H9 (cell line): ENCODE measurements around the gene TUNAR. TPM values are rescaled to one million over a fixed set of nuclear protein-coding genes. Genes with fewer than 3 reads are reported as not detected.
A peak's percentile ranks its signal among the peaks of the same experiment; 100 is the strongest.

Source experiments
- DNase-seq: peaks from one replicate; pipeline ENCODE4 v3.0.0-alpha.2; 2017
- H2AFZ ChIP-seq: one replicate; pipeline ENCODE4 v1.6.1; 2013; ENCODE audit warnings: mild to moderate bottlenecking, low read length, control low read depth, moderate library complexity
- H2AK5ac ChIP-seq: 2 replicates; pipeline ENCODE4 v1.6.1; 2013; ENCODE audit warnings: low read length, control low read depth, mixed read lengths; ENCODE audit not compliant: insufficient read length
- H2BK120ac ChIP-seq: one replicate; pipeline ENCODE4 v1.6.1; 2013; ENCODE audit warnings: low read depth, mild to moderate bottlenecking, low read length, control low read depth, inconsistent platforms; ENCODE audit not compliant: poor library complexity, severe bottlenecking
- H2BK12ac ChIP-seq: 2 replicates; pipeline ENCODE4 v1.6.1; 2013; ENCODE audit warnings: low read length, control low read depth, mixed read lengths, low read depth; ENCODE audit not compliant: insufficient read length
- H2BK15ac ChIP-seq: 2 replicates; pipeline ENCODE4 v1.6.1; 2013; ENCODE audit warnings: low read depth, low read length, control low read depth
- H2BK20ac ChIP-seq: one replicate; pipeline ENCODE4 v1.6.1; 2013; ENCODE audit warnings: low read depth, mild to moderate bottlenecking, low read length, control low read depth, inconsistent platforms; ENCODE audit not compliant: poor library complexity, severe bottlenecking
- H2BK5ac ChIP-seq: 2 replicates; pipeline ENCODE4 v1.6.1; 2013; ENCODE audit warnings: low read length, control low read depth, mixed read lengths; ENCODE audit not compliant: insufficient read length
- H3K14ac ChIP-seq: 2 replicates; pipeline ENCODE4 v1.6.1; 2013; ENCODE audit warnings: low read length, control low read depth; ENCODE audit not compliant: insufficient read depth
- H3K18ac ChIP-seq: 2 replicates; pipeline ENCODE4 v1.6.1; 2013; ENCODE audit warnings: low read depth, mild to moderate bottlenecking, mixed read lengths, low read length, control low read depth; ENCODE audit not compliant: insufficient read length
- H3K23ac ChIP-seq: 2 replicates; pipeline ENCODE4 v1.6.1; 2013; ENCODE audit warnings: low read length, control low read depth, mixed read lengths, low read depth; ENCODE audit not compliant: insufficient read length
- H3K23me2 ChIP-seq: 2 replicates; pipeline ENCODE4 v1.6.1; 2013; ENCODE audit warnings: low read depth, mild to moderate bottlenecking, mixed read lengths, low read length, control low read depth; ENCODE audit not compliant: insufficient read length, poor library complexity, severe bottlenecking
- H3K27ac ChIP-seq: 2 replicates; pipeline ENCODE4 v1.5.1; 2013; ENCODE audit warnings: low read length, control low read depth, mixed read lengths, low read depth; ENCODE audit not compliant: insufficient read length
- H3K27me3 ChIP-seq: 2 replicates; pipeline ENCODE4 v1.6.1; 2013; ENCODE audit warnings: low read length, control low read depth, inconsistent platforms; ENCODE audit not compliant: insufficient read depth
- H3K4ac ChIP-seq: 2 replicates; pipeline ENCODE4 v1.6.1; 2013; ENCODE audit warnings: low read depth, mild to moderate bottlenecking, control low read depth, inconsistent platforms, low read length, moderate library complexity
- H3K4me1 ChIP-seq: 2 replicates; pipeline ENCODE4 v1.6.1; 2013; ENCODE audit warnings: low read length, control low read depth, inconsistent platforms; ENCODE audit not compliant: insufficient read depth
- H3K4me2 ChIP-seq: 2 replicates; pipeline ENCODE4 v1.6.1; 2013; ENCODE audit warnings: low read length, control low read depth, mixed read lengths; ENCODE audit not compliant: insufficient read length, insufficient read depth
- H3K56ac ChIP-seq: 2 replicates; pipeline ENCODE4 v1.6.1; 2013; ENCODE audit warnings: low read depth, mild to moderate bottlenecking, mixed read lengths, low read length, control low read depth; ENCODE audit not compliant: insufficient read length
- H3K79me1 ChIP-seq: 2 replicates; pipeline ENCODE4 v1.6.1; 2013; ENCODE audit warnings: low read depth, mild to moderate bottlenecking, moderate library complexity, low read length, control low read depth, inconsistent platforms; ENCODE audit not compliant: insufficient read depth, poor library complexity, severe bottlenecking
- H3K79me2 ChIP-seq: 2 replicates; pipeline ENCODE4 v1.6.1; 2013; ENCODE audit warnings: low read length, control low read depth, inconsistent platforms; ENCODE audit not compliant: insufficient read depth
- H3K9ac ChIP-seq: 2 replicates; pipeline ENCODE4 v1.6.1; 2013; ENCODE audit warnings: low read length, control low read depth, mixed read lengths; ENCODE audit not compliant: insufficient read length; ENCODE audit errors: extremely low read depth
- H3K9me3 ChIP-seq: one replicate; pipeline ENCODE4 v1.6.1; 2013; ENCODE audit warnings: low read depth, low read length, inconsistent platforms; ENCODE audit not compliant: control insufficient read depth
- H3T11ph ChIP-seq: one replicate; pipeline ENCODE4 v1.6.1; 2013; ENCODE audit warnings: mild to moderate bottlenecking, low read length, control low read depth, inconsistent platforms
- H4K20me1 ChIP-seq: one replicate; pipeline ENCODE4 v1.6.1; 2013; ENCODE audit not compliant: control insufficient read depth, insufficient read length, insufficient read depth
- H4K5ac ChIP-seq: 2 replicates; pipeline ENCODE4 v1.6.1; 2013; ENCODE audit warnings: low read depth, mild to moderate bottlenecking, mixed read lengths, low read length, control low read depth; ENCODE audit not compliant: insufficient read length
- H4K8ac ChIP-seq: replicated peaks from 2 replicates; pipeline ENCODE4 v1.6.1; 2013; ENCODE audit warnings: low read length, control low read depth, mixed read lengths, low read depth; ENCODE audit not compliant: insufficient read length
- H4K91ac ChIP-seq: 2 replicates; pipeline ENCODE4 v1.6.1; 2013; ENCODE audit warnings: low read depth, mild to moderate bottlenecking, moderate library complexity, mixed read lengths, low read length, control low read depth; ENCODE audit not compliant: insufficient read length
- H3K27ac Mint-ChIP-seq, 3 experiments: 2 replicates in 2 of 3; 3 replicates in 1 of 3; pipeline ENCODE4 v1.8.0; 2020 to 2021; ENCODE audit warnings: mixed read lengths in 3 of 3, mild to moderate bottlenecking in 1 of 3, moderate library complexity in 1 of 3
- H3K27me3 Mint-ChIP-seq: 2 replicates; pipeline ENCODE4 v1.8.0; 2021; ENCODE audit warnings: low read depth, mild to moderate bottlenecking, moderate library complexity, mixed read lengths
- H3K36me3 Mint-ChIP-seq, 3 experiments: 2 replicates in 2 of 3; 3 replicates in 1 of 3; pipeline ENCODE4 v1.8.0; 2020 to 2021; ENCODE audit warnings: low read depth in 3 of 3, mixed read lengths in 3 of 3; ENCODE audit not compliant: insufficient read depth in 1 of 3
- H3K4me1 Mint-ChIP-seq, 2 experiments: 2 replicates each; pipeline ENCODE4 v1.8.0; 2020; ENCODE audit warnings: mixed read lengths in 2 of 2
- H3K4me3 Mint-ChIP-seq, 2 experiments: 2 replicates in 1 of 2; 3 replicates in 1 of 2; pipeline ENCODE4 v1.8.0; 2020 to 2021; ENCODE audit warnings: mild to moderate bottlenecking in 2 of 2, mixed read lengths in 2 of 2, moderate library complexity in 1 of 2
- H3K9me3 Mint-ChIP-seq, 2 experiments: 2 replicates in 1 of 2; 3 replicates in 1 of 2; pipeline ENCODE4 v1.8.0; 2020; ENCODE audit warnings: mild to moderate bottlenecking in 2 of 2, mixed read lengths in 2 of 2, moderate library complexity in 1 of 2
- CTCF ChIP-seq: fragments of 200-600 bp; sonication (generic); conservative IDR thresholded peaks from 3 replicates; pipeline ENCODE4 v1.8.0; 2021; ENCODE audit warnings: antibody characterized with exemption, mild to moderate bottlenecking
- WGBS: extraction: QIAGEN DNeasy Blood & Tissue Kit; methylation state at CpG from one replicate; pipeline ENCODE4 v1.1.7; 2013; ENCODE audit warnings: missing lambda C conversion rate, low lambda C conversion rate, mixed read lengths; ENCODE audit not compliant: insufficient read length; ENCODE audit errors: extremely low coverage; 5-methylcytosine and 5-hydroxymethylcytosine counted together
- total RNA-seq: library from RNA; stranded (reverse); gene quantifications from 2 replicates; pipeline ENCODE4 v1.2.1, GENCODE V29; 2021

TUNAR gene
- total RNA-seq, 1 experiment from 2014 or later: 26.2 TPM

- H3K4me1 ChIP-seq: peaks cover 5% of the 10 kb centered on the region; the same call in 1 of the 2 replicates
- no peak overlapping the region for H2BK15ac ChIP-seq
- H3K56ac ChIP-seq: no peak overlapping the region
- no peaks in the 10 kb centered on the region for H3K79me1 ChIP-seq
- H3K27ac ChIP-seq: no peak overlapping the region
- no peak for TF ChIP-seq CTCF
- no peaks in the 10 kb centered on the region for H3K27me3 ChIP-seq
- H3K9me3 ChIP-seq: no peaks in the 10 kb centered on the region
- H3K4me2 ChIP-seq: no peak overlapping the region
- no peak overlapping the region for H2BK20ac ChIP-seq
- Mint-ChIP-seq H3K36me3 (peaks cover 2 to 14% (median 7%) of the 10 kb centered on the region in 3 experiments; a peak in 4 of 7 replicates), H3K9me3 (no peaks in the 10 kb centered on the region; a peak in 1 of 5 replicates), H3K27me3 (peaks cover 1% of the 10 kb centered on the region; the same call in 1 of the 2 replicates), H3K27ac (peak overlapping the region in 1 of 3 experiments; percentile 7; a peak in 1 of 7 replicates), H3K4me1 (peaks cover 26 to 37% of the 10 kb centered on the region in 2 experiments), H3K4me3 (no peak overlapping the region)
- no peak overlapping the region for H2BK5ac ChIP-seq
- no peak overlapping the region for H2AFZ ChIP-seq
- H4K91ac ChIP-seq: no peak overlapping the region
- no peak overlapping the region for H2BK12ac ChIP-seq
- no peak overlapping the region for H4K5ac ChIP-seq
- no peak overlapping the region for H2BK120ac ChIP-seq
- H3K9ac ChIP-seq: no peak overlapping the region
- WGBS: no CpG with 5 or more reads among the region's 3 CpGs
- no peak overlapping the region for H2AK5ac ChIP-seq
- no peak overlapping the region for H3T11ph ChIP-seq
- H3K14ac ChIP-seq: no peak overlapping the region
- H4K20me1 ChIP-seq: no peaks in the 10 kb centered on the region
- H3K4ac ChIP-seq: no peak overlapping the region
- no peak for DNase-seq
- 0 out of 2 replicates have a peak, but pooled peaks cover 1% of the 10 kb centered on the region for H3K79me2 ChIP-seq
- no peaks in the 10 kb centered on the region for H3K23me2 ChIP-seq
- H4K8ac ChIP-seq: no peak overlapping the region
- no peak overlapping the region for H3K23ac ChIP-seq
- no peak overlapping the region for H3K18ac ChIP-seq
These were observed 15.1 kb downstream of the TUNAR start for GRCh38 chr14:95891742-95892141.
